Embryonic facial prominence (tissue), 1 donor: ENCODE data around the gene JAM3.

Source experiments
- DNase-seq: peaks from one replicate; pipeline ENCODE4 v3.0.0-alpha.2; 2016; ENCODE audit errors: extremely low spot score

Gene JAM3

GRCh38 chr11:134039726-134040385 lies 29.0 kb upstream of the JAM3 start:
- DNase-seq: no peak

- no peak for DNase-seq
Observed at GRCh38 chr11:134040386-134041302, 28.2 kb upstream of the JAM3 start.

GRCh38 chr11:134041349-134041748 lies 27.5 kb upstream of the JAM3 start:
- DNase-seq: no peak

- DNase-seq: no peak
Observed at GRCh38 chr11:134041791-134042696, 26.8 kb upstream of the JAM3 start.

- no peak for DNase-seq
Observed at GRCh38 chr11:134043821-134044420, 25.0 kb upstream of the JAM3 start.

- no peak for DNase-seq
Observed at GRCh38 chr11:134044514-134045284, 24.2 kb upstream of the JAM3 start.

GRCh38 chr11:134045799-134046635 lies 22.9 kb upstream of the JAM3 start:
- DNase-seq: no peak

- no peak for DNase-seq
Observed at GRCh38 chr11:134046681-134047449, 22.0 kb upstream of the JAM3 start.

- no peak for DNase-seq
Observed at GRCh38 chr11:134047586-134047999, 21.3 kb upstream of the JAM3 start.

GRCh38 chr11:134048028-134048427 lies 20.8 kb upstream of the JAM3 start:
- DNase-seq: no peak

- DNase-seq: no peak
Observed at GRCh38 chr11:134049303-134049702, 19.6 kb upstream of the JAM3 start.

GRCh38 chr11:134050541-134051383 lies 18.1 kb upstream of the JAM3 start:
- DNase-seq: peak; percentile 53

- DNase-seq: no peak
Observed at GRCh38 chr11:134052395-134052987, 16.4 kb upstream of the JAM3 start.

GRCh38 chr11:134052988-134053945 lies 15.6 kb upstream of the JAM3 start:
- DNase-seq: no peak

- no peak for DNase-seq
Observed at GRCh38 chr11:134055029-134055428, 13.8 kb upstream of the JAM3 start.

- no peak for DNase-seq
Observed at GRCh38 chr11:134060316-134060715, 8.6 kb upstream of the JAM3 start.
